NCI-H2227 (cell line): ENCODE results near the gene METTL16.

Source experiments
- DNase-seq: peaks from one replicate; lab custom pipeline; 2025; ENCODE audit not compliant: unreplicated experiment; lab: John Stamatoyannopoulos, UW

Gene METTL16

GRCh38 chr17:2368359-2368758 is 143.3 kb downstream of the METTL16 start:
- DNase-seq, result no peak

GRCh38 chr17:2366747-2367494 is 144.8 kb downstream of the METTL16 start:
- DNase-seq, result no peak
